ENCODE data around the gene KNDC1.
"Not testable (repeated sequence)": the region's sequence is repeated elsewhere in the genome, so short reads cannot be mapped to it uniquely, and the experiment has no call there.

DNA sequence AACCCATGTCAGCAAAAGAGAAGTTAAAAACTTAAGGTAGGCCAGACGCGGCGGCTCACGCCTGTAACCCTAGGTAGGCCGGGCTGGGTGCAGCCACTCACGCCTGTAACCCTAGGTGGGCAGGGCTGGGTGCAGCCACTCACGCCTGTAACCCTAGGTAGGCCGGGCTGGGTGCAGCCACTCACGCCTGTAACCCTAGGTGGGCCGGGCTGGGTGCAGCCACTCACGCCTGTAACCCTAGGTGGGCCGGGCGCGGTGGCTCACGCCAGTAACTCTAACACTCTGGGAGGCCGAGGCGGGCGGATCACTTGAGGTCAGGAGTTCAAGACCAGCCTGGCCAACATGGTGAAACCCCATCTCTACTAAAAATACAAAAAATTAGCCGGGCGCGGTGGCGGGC, 61.7 kb downstream of the KNDC1 start:
- TF ChIP-seq CTCF (conservative IDR thresholded peaks at IDR 0.05 in 1 of 2, IDR thresholded peaks at IDR 0.05 in 1 of 2; ENCODE audit: extremely low read depth in 1 of 2, insufficient read depth in 1 of 2, low read depth in 1 of 2, low read length in 2 of 2); EZH2 (IDR thresholded peaks at IDR 0.05; ENCODE audit: borderline replicate concordance, low read length): not testable (repeated sequence)
